ENCODE data around the gene KLHL29. TPM values are rescaled to one million over a fixed set of nuclear protein-coding genes. Genes with fewer than 3 reads are reported as not detected.

The KLHL29 gene
- total RNA-seq, 2 experiments from 2014 or later = 0.15 to 0.21 TPM

DNA sequence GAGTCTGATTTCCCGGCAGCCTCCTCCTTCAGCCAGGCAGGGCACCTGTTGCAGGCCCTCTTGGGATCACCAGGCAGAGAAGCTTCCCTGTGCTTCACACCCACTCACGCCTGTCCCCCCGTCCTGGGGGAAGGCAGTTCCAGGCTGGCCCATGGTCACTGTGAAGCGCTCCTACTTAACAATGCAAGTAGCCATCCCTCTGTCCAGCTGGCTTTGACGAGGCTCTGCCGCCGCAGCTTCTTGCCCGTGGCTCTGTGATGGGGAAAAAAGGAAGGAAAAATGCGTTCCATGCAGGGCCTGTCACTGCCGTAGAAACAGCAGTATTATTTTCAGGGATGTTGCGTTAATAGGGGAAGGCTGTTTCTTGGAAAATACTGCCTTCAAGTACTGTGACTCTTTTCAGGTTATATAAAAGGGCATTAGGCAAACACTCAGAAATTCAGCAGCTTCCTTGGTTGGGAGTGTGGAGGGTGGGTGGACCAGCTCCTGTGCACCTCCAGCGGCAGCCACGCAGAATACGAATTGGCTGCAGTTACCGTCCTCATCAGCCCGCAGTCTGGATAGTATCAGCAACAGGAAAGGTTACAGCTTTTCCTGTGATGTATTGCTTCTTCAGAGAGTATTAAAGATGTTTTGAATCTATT, 232.3 kb downstream of the KLHL29 start:
- POLR2A ChIA-PET = no interaction called here
- CTCF ChIA-PET = no interaction called here

- POLR2A ChIA-PET = no interaction called here
Measured at GRCh38 chr2:23617811-23618215, 232.8 kb downstream of the KLHL29 start.

DNA sequence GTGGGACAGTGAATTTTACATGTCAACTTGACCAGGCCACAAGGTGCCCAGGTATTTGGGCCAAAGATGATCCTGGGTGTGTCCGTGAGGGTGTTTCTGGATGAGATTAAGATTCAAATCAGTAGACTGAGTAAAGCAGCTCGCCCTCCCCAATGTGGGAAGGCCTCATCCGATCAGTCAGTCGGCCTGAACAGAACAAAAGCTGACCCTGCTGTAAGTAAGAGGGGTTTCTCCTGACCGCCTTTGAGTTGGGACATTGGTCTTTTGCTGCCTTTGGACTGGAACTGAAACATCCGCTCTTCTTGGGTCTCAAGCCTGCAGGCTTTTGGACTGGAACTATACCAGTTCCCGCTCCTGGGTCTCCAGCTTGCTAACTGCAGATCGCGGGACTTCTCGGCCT, 233.3 kb downstream of the KLHL29 start:
- POLR2A ChIA-PET = no interaction called here
- CTCF ChIA-PET = no interaction called here

More at GRCh38 chr2:23617811-23618215, 232.8 kb downstream of the KLHL29 start:
- CTCF ChIA-PET = no interaction called here

DNA sequence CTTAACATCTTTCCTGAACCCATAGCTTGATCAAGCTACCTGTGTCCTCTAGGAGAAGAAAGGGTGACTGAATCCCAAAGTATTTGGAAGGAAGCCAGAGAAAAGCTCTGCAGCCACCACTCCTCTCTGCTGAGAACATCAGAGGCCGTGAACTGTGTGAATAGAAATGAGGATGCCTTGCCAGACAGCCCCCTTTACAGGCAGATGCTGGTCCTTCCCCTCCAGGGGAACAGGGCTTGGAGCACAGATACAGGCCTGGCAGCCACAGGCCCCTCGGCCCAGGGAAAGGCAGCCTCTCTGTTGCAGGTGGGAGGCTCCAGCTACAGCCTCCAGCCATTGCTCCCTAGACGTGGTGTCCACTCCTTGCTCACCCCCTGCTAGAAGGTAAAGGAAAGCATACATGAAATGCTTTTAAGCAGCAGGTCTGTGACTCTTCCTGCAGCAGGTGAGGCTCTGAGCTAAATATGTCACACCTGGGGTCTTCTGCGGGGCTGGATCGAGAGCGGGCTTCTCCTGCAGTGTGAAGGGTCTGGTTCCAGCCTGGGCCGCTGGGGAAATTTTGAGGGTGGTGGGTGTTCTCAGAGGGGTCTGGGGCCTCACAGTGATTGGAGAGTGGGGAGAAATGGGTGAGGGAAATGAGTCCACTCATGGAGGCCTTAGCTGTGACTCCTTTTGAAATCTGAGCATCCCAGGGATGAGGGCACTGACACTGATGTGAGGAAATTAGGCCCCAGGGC, 234.0 kb downstream of the KLHL29 start:
- CTCF ChIA-PET = no interaction called here
- POLR2A ChIA-PET = no interaction called here

DNA sequence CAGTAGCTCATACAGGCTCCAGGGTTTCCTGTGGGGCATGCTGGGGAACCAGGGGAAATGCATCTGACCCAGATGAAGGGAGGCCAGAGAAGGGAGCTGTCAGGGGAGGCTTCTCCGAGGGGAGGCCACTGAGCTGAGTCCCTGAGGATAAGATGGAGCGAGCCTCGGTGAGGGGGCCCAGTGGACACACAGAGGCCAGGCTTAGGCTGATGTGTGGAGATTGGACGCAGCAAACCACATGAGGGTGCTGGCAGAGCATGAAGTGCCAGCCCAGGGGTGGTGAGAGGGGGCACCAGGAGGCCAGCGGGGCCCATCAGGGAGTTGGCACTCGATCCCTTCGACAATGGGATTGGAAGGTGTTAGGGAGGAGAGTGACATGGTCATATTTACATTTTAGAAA, 235.0 kb downstream of the KLHL29 start:
- ChIA-PET POLR2A (no interaction called here), CTCF (no interaction called here)

DNA sequence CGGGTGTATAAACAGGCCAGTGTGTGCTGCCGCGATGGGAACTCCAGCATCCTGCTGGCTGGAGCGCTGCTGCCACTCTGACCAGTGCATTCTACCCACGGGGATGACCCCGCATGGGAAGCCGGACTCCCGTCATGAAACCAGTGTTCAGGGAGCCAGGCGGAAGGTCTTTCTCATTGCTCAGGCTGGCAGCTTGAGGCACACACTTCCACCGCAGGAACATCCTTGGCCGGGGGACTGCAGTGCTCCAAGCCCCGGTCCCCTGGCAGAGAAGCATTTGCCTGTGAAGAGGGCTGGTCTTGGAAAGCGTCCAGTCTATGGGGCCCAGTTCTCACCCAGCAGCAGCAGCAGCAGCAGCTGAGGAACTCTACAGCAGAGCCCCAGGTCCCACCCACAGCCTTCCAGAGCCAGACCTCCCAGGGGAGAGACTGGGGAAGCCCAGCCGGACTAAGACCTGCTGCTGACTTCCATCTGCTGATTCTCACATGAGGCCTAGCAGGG, 235.9 kb downstream of the KLHL29 start:
- ChIA-PET CTCF (interaction anchor here (0.7 kb wide), 1 partner anchor 368 kb away, joined by 3 read pairs; no protein-coding TSS in a partner anchor), POLR2A (no interaction called here)

- CTCF ChIA-PET = interaction anchor here (0.7 kb wide), 1 partner anchor 369 kb away, joined by 3 read pairs; no protein-coding TSS in a partner anchor
- POLR2A ChIA-PET = no interaction called here
Measured at GRCh38 chr2:23621616-23622015, 236.6 kb downstream of the KLHL29 start.

DNA sequence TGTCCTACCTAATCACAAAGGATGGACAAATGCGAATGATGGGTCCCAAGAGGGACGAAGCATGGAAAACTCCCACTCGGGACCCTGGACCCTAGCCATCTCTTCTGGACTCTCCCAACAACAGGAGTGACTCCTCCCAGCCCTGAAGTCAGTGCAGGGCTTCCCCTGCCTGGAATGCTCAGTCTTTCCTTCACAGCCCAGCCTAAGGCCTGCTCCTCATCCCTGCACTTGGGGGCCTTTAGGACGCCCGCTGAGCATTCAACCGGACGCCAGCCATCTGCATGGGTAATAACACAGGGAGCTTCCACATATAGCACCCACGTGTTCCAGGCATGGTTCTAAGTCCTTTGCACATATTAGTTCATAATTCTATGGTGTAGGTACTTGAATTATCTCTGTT, 237.5 kb downstream of the KLHL29 start:
- CTCF ChIA-PET = no interaction called here
- POLR2A ChIA-PET = no interaction called here

- ChIA-PET POLR2A (no interaction called here), CTCF (interaction anchor here (1.1 kb wide), 1 partner anchor 13 kb away, joined by 7 read pairs; no protein-coding TSS in a partner anchor)
Measured at GRCh38 chr2:23622966-23623675, 238.1 kb downstream of the KLHL29 start.

GRCh38 chr2:23624378-23624777, 239.4 kb downstream of the KLHL29 start:
- ChIA-PET POLR2A (no interaction called here), CTCF (no interaction called here)

- POLR2A ChIA-PET = no interaction called here
- CTCF ChIA-PET = no interaction called here
Measured at GRCh38 chr2:23624915-23625314, 239.9 kb downstream of the KLHL29 start.

GRCh38 chr2:23625726-23626125, 240.7 kb downstream of the KLHL29 start:
- ChIA-PET POLR2A (no interaction called here), CTCF (no interaction called here)

- POLR2A ChIA-PET = no interaction called here
- CTCF ChIA-PET = no interaction called here
Measured at GRCh38 chr2:23626701-23627230, 241.8 kb downstream of the KLHL29 start.

- ChIA-PET POLR2A (no interaction called here), CTCF (no interaction called here)
Measured at GRCh38 chr2:23627236-23628009, 242.4 kb downstream of the KLHL29 start.

- ChIA-PET POLR2A (no interaction called here), CTCF (no interaction called here)
Measured at GRCh38 chr2:23628926-23629771, 244.2 kb downstream of the KLHL29 start.

GRCh38 chr2:23629772-23630480, 244.9 kb downstream of the KLHL29 start:
- POLR2A ChIA-PET = no interaction called here
- CTCF ChIA-PET = no interaction called here

- ChIA-PET CTCF (no interaction called here), POLR2A (no interaction called here)
Measured at GRCh38 chr2:23630961-23631360, 246.0 kb downstream of the KLHL29 start.

GRCh38 chr2:23631389-23631788, 246.4 kb downstream of the KLHL29 start:
- POLR2A ChIA-PET = no interaction called here
- CTCF ChIA-PET = no interaction called here

All from activated CD8-positive, alpha-beta memory T cell treated with anti-CD3 and anti-CD28 coated beads for 36 hours (primary cell).